ENCODE data around the gene ASB4.

The ASB4 gene

GRCh38 chr7:95553939-95554338 lies 68.2 kb downstream of the ASB4 start:
- no peaks in the 10 kb centered on the region for H3K36me3 ChIP-seq
- no peaks in the 10 kb centered on the region for H3K9me3 ChIP-seq
- H3K4me3 ChIP-seq = no peak overlapping the region
- H3K27me3 ChIP-seq = no peaks in the 10 kb centered on the region
- peaks cover 0 to 40% (median 21%) of the 10 kb centered on the region in 4 donors for H3K4me1 ChIP-seq
- DNase-seq = no peak
- no peak overlapping the region for H3K27ac ChIP-seq
- TF ChIP-seq CTCF (IDR thresholded peaks at IDR 0.05) = no peak
- intact Hi-C loops (cut with DNase I; ENCODE audit: low total_unique reads) = no loop called here

- Histone ChIP-seq H3K36me3 (no peaks in the 10 kb centered on the region), H3K4me3 (no peak overlapping the region), H3K27ac (no peak overlapping the region), H3K27me3 (no peaks in the 10 kb centered on the region), H3K9me3 (no peaks in the 10 kb centered on the region), H3K4me1 (peaks cover 0 to 13% (median 2%) of the 10 kb centered on the region in 4 donors)
- DNase-seq = no peak
- intact Hi-C loops (cut with DNase I; ENCODE audit: low total_unique reads) = no loop called here
- TF ChIP-seq CTCF (IDR thresholded peaks at IDR 0.05) = no peak
Measured at GRCh38 chr7:95556777-95557176, 71.0 kb downstream of the ASB4 start.

GRCh38 chr7:95558864-95559263 lies 73.1 kb downstream of the ASB4 start:
- Histone ChIP-seq H3K27me3 (no peaks in the 10 kb centered on the region), H3K27ac (no peak overlapping the region), H3K4me1 (peaks cover 0 to 4% (median 0%) of the 10 kb centered on the region in 4 donors), H3K4me3 (no peak overlapping the region), H3K9me3 (no peaks in the 10 kb centered on the region), H3K36me3 (no peaks in the 10 kb centered on the region)
- no peak for DNase-seq
- TF ChIP-seq CTCF (IDR thresholded peaks at IDR 0.05) = no peak
- intact Hi-C loops (cut with DNase I; ENCODE audit: low total_unique reads) = no loop called here

GRCh38 chr7:95560674-95561073 lies 74.9 kb downstream of the ASB4 start:
- Histone ChIP-seq H3K9me3 (no peaks in the 10 kb centered on the region), H3K36me3 (no peaks in the 10 kb centered on the region), H3K27ac (no peak overlapping the region), H3K4me1 (no peaks in the 10 kb centered on the region), H3K4me3 (no peak overlapping the region), H3K27me3 (no peaks in the 10 kb centered on the region)
- TF ChIP-seq CTCF (IDR thresholded peaks at IDR 0.05) = no peak
- DNase-seq = no peak
- intact Hi-C loops (cut with DNase I; ENCODE audit: low total_unique reads) = no loop called here

GRCh38 chr7:95569720-95570119 lies 84.0 kb downstream of the ASB4 start:
- H3K27me3 ChIP-seq = no peaks in the 10 kb centered on the region
- intact Hi-C loops (cut with DNase I; ENCODE audit: low total_unique reads) = no loop called here
- H3K27ac ChIP-seq = no peak overlapping the region
- no peaks in the 10 kb centered on the region for H3K4me1 ChIP-seq
- TF ChIP-seq CTCF (IDR thresholded peaks at IDR 0.05) = no peak
- no peaks in the 10 kb centered on the region for H3K9me3 ChIP-seq
- DNase-seq = no peak
- no peak overlapping the region for H3K4me3 ChIP-seq
- no peaks in the 10 kb centered on the region for H3K36me3 ChIP-seq

GRCh38 chr7:95577137-95577536 lies 91.4 kb downstream of the ASB4 start:
- H3K36me3 ChIP-seq = no peaks in the 10 kb centered on the region
- DNase-seq = no peak
- H3K4me3 ChIP-seq = no peak overlapping the region
- H3K27me3 ChIP-seq = no peaks in the 10 kb centered on the region
- no peak overlapping the region for H3K27ac ChIP-seq
- H3K4me1 ChIP-seq = no peaks in the 10 kb centered on the region
- intact Hi-C loops (cut with DNase I; ENCODE audit: low total_unique reads) = no loop called here
- TF ChIP-seq CTCF (IDR thresholded peaks at IDR 0.05) = no peak
- no peaks in the 10 kb centered on the region for H3K9me3 ChIP-seq
